ENCODE measurements around the gene ZSWIM9. TPM values are rescaled to one million over a fixed set of nuclear protein-coding genes. Genes with fewer than 3 reads are reported as not detected.
"Not testable (repeated sequence)": the region's sequence is repeated elsewhere in the genome, so short reads cannot be mapped to it uniquely, and the experiment has no call there.

Gene ZSWIM9
- total RNA-seq, 2 donors from 2014 or later: 4.7 to 9.6 TPM

DNA sequence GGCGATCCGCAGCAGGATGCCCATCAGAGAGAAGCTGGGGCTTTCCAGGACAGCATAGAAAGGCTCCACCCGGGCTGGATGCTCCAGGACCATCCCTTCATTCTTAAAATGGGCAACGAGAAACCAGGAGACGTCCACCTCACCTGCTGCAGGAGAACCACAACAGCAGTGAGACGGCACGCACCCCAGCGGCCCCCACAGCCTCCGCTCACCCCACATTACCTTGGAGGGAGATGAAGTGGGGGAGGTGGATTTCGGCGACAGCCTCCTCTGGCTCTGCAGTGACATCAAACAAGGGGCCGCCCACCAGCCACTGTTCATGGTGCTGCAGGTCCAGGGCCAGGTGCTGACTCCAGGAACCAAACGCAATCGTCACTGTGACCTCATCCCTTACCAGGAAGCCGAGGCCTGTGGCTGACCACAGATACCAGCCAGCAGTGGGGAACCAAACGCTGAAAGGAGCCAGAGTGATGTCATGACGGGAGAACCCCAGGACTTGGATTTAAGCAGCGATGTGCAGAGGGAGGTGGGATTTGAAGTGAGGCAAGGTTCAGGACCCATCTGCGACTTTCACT is 60.2 kb downstream of the ZSWIM9 start:
- no peak overlapping the region for H3K27ac ChIP-seq
- ATAC-seq (no peak), DNase-seq (no peak)
- no peaks in the 10 kb centered on the region for H3K27me3 ChIP-seq
- 83 to 84% methylated on average over 9 to 19 of the region's 19 CpGs for WGBS, 2 donors
- H3K4me1 ChIP-seq: no peaks in the 10 kb centered on the region
- peaks cover 0 to 18% of the 10 kb centered on the region in 2 donors for H3K36me3 ChIP-seq (replicated peaks in 1 of 2; ENCODE audit: insufficient read depth in 1 of 2, low read depth in 2 of 2)
- no peaks in the 10 kb centered on the region for H3K9me3 ChIP-seq
- no peak for TF ChIP-seq POLR2A (IDR thresholded peaks at IDR 0.05)
- TF ChIP-seq, protein P1, sequence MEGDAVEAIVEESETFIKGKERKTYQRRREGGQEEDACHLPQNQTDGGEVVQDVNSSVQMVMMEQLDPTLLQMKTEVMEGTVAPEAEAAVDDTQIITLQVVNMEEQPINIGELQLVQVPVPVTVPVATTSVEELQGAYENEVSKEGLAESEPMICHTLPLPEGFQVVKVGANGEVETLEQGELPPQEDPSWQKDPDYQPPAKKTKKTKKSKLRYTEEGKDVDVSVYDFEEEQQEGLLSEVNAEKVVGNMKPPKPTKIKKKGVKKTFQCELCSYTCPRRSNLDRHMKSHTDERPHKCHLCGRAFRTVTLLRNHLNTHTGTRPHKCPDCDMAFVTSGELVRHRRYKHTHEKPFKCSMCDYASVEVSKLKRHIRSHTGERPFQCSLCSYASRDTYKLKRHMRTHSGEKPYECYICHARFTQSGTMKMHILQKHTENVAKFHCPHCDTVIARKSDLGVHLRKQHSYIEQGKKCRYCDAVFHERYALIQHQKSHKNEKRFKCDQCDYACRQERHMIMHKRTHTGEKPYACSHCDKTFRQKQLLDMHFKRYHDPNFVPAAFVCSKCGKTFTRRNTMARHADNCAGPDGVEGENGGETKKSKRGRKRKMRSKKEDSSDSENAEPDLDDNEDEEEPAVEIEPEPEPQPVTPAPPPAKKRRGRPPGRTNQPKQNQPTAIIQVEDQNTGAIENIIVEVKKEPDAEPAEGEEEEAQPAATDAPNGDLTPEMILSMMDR (IDR thresholded peaks at IDR 0.05): no peak
- intact Hi-C loops (cut with DNase I): no loop called here
- no peak overlapping the region for H3K4me3 ChIP-seq

DNA sequence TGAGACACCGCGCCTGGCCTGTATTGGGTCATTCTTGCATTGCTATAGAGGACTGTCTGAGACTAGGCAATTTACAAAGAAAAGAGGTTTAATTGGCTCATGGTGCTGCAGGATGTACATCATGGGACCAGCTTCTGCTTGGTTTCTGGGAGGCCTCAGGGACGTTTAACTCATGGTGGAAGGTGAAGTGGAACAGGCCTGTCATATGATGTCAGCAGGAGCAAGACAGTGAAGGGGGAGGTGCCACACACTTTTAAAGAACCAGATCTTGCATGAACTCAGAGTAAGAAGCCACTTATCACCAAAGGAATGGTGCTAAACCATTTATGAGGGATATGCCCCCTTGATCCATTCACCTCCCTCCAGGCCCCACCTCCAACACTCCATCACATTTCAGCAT is 66.6 kb downstream of the ZSWIM9 start:
- no peak for DNase-seq
- 67 to 84% methylated on average over 3 of the region's 3 CpGs for WGBS, 2 donors
- no peak overlapping the region for H3K4me3 ChIP-seq
- intact Hi-C loops (cut with DNase I): no loop called here
- peaks cover 7 to 17% of the 10 kb centered on the region in 2 donors for H3K36me3 ChIP-seq (replicated peaks in 1 of 2; ENCODE audit: insufficient read depth in 1 of 2, low read depth in 2 of 2)
- no peak for ATAC-seq
- H3K27me3 ChIP-seq: no peaks in the 10 kb centered on the region
- no peak overlapping the region for H3K27ac ChIP-seq
- no peak for TF ChIP-seq POLR2A (IDR thresholded peaks at IDR 0.05)
- no peaks in the 10 kb centered on the region for H3K9me3 ChIP-seq
- H3K4me1 ChIP-seq: no peaks in the 10 kb centered on the region

DNA sequence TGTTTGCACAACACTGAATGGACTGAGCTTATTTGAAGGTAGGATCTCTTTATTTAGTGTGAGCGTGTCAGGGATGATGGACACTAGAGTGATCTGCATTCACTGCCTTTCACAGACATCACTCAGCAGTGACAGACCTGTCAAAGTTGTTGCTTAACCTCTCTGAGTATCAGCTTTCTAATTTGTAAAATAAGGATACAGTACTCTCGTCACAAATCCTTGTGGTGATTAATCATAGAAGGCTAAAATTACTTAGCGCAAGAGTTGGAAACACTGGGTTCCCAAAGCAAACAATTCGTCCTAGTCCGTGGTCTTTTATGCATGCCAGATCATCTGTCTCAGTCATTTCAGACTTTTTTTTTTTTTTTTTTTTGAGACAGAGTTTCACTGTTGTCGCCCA is 68.6 kb downstream of the ZSWIM9 start:
- Histone ChIP-seq H3K36me3 (replicated peaks in 1 of 2; ENCODE audit: insufficient read depth in 1 of 2, low read depth in 2 of 2) (peaks cover 6 to 7% of the 10 kb centered on the region in 2 donors), H3K4me1 (no peaks in the 10 kb centered on the region), H3K9me3 (no peaks in the 10 kb centered on the region), H3K4me3 (no peak overlapping the region), H3K27me3 (no peaks in the 10 kb centered on the region), H3K27ac (no peak overlapping the region)
- intact Hi-C loops (cut with DNase I): no loop called here
- TF ChIP-seq, protein P1 (IDR thresholded peaks at IDR 0.05): no peak
- no peak for TF ChIP-seq POLR2A (IDR thresholded peaks at IDR 0.05)
- no peak for DNase-seq
- ATAC-seq: no peak
- WGBS, 2 donors: 87 to 97% methylated on average over 6 of the region's 6 CpGs

DNA sequence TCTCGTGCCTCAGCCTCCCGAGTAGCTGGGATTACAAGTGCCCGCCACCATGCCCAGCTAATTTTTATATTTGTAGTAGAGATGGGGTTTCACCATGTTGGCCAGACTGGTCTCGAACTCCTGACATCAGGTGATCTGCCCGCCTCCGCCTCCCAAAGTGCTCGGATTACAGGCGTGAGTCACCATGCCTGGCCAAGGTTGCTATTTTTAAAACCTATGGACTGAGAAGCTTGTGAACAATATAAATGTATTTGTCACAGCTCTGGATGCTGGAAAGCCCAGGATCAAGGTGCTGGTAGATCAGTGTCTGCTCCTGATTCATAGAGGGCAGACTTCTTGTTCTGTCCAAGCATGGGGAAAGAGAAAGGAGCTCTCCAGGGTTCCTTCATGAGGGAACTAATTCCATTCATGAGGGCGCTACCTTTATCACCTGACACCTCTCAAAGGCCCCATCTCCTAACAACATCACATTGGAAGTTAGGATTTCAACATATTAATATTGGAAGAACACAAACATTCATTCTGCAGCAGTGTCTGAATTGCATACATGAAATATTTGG is 69.2 kb downstream of the ZSWIM9 start:
- no peak overlapping the region for H3K27ac ChIP-seq
- TF ChIP-seq POLR2A (IDR thresholded peaks at IDR 0.05): no peak
- TF ChIP-seq, protein P1 (IDR thresholded peaks at IDR 0.05): no peak
- WGBS, 2 donors: 96 to 97% methylated on average over 9 of the region's 9 CpGs
- no peaks in the 10 kb centered on the region for H3K27me3 ChIP-seq
- no peak overlapping the region for H3K4me3 ChIP-seq
- H3K9me3 ChIP-seq: no peaks in the 10 kb centered on the region
- no peaks in the 10 kb centered on the region for H3K4me1 ChIP-seq
- H3K36me3 ChIP-seq (replicated peaks in 1 of 2; ENCODE audit: insufficient read depth in 1 of 2, low read depth in 2 of 2): peaks cover 6 to 7% of the 10 kb centered on the region in 2 donors
- intact Hi-C loops (cut with DNase I): no loop called here
- ATAC-seq (no peak), DNase-seq (no peak)

DNA sequence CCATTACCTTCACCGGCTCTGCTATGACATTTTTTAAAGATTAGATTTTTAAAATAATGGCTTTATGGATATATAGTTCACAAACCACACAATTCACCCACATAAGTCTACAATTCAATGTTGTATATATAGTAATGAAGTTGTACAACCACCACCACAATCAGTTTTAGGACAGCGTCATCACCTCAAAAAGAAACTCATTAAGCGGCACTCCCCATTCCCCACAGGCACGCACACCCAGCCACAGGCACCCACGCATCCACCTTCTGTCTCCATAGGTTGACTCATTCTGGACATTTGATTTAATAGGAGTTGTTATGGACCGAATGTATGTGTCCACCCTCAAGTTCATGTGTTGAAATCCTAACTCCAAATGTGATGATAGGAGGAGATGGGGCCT is 71.3 kb downstream of the ZSWIM9 start:
- H3K9me3 ChIP-seq; H3K4me3 ChIP-seq; intact Hi-C loops (cut with DNase I); DNase-seq; H3K4me1 ChIP-seq; ATAC-seq; H3K36me3 ChIP-seq (replicated peaks in 1 of 2; ENCODE audit: insufficient read depth in 1 of 2, low read depth in 2 of 2); H3K27me3 ChIP-seq; H3K27ac ChIP-seq: not testable (repeated sequence)
- WGBS, 2 donors: 91 to 95% methylated on average over 6 of the region's 6 CpGs

DNA sequence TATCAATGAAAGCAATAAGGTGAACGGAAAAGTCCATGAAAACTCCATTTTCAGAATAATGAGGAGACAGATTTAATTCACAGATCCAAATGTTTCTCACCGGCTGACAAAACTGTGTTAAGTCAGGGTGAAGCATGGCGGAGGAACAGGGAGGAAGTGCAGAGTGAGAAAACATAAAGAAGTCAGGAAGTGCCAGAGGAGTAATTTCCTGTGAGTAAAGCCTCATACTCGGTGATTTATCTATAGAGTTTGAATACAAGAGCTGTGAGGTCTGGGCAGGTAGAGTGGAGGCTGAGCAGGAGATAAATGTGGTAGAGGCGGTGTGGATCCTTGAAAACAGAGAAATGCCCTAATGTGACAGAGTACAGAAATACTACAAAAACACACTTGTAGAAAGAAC is 73.8 kb downstream of the ZSWIM9 start:
- H3K27ac ChIP-seq: no peak overlapping the region
- H3K4me3 ChIP-seq: no peak overlapping the region
- peaks cover 0 to 6% of the 10 kb centered on the region in 2 donors for H3K36me3 ChIP-seq (replicated peaks in 1 of 2; ENCODE audit: insufficient read depth in 1 of 2, low read depth in 2 of 2)
- peaks cover 8% of the 10 kb centered on the region for H3K4me1 ChIP-seq
- intact Hi-C loops (cut with DNase I): no loop called here
- no peak for ATAC-seq
- H3K27me3 ChIP-seq: no peaks in the 10 kb centered on the region
- TF ChIP-seq POLR2A (IDR thresholded peaks at IDR 0.05): no peak
- TF ChIP-seq, protein P1 (IDR thresholded peaks at IDR 0.05): no peak
- WGBS, 2 donors: 68 to 70% methylated on average over 5 of the region's 5 CpGs
- DNase-seq: no peak
- H3K9me3 ChIP-seq: no peaks in the 10 kb centered on the region
